ENCODE results near the gene HCST.

The HCST gene

DNA sequence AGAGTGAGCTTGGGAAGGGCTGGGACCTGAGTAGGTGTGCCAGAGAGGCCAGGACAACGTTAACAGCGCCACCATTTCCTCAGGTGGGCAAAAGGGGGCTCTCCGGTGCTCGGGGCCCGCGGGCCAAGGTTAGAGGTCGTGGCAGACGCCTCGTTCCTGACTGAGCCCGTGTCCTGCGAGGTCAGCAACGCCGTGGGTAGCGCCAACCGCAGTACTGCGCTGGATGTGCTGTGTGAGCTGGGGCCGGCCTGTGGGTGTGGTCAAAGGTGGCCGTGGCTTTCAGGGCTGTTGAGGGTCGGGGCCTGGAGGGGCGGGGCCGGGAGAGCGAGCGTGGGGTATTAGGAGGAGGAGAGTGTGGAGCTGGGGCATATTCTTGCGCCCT, 41.9 kb upstream of the HCST start:
- peaks cover 70% of the 10 kb centered on the region for H3K36me3 ChIP-seq
- no peak for DNase-seq
- no peak overlapping the region for H3K27ac ChIP-seq
- TF ChIP-seq, protein P1, sequence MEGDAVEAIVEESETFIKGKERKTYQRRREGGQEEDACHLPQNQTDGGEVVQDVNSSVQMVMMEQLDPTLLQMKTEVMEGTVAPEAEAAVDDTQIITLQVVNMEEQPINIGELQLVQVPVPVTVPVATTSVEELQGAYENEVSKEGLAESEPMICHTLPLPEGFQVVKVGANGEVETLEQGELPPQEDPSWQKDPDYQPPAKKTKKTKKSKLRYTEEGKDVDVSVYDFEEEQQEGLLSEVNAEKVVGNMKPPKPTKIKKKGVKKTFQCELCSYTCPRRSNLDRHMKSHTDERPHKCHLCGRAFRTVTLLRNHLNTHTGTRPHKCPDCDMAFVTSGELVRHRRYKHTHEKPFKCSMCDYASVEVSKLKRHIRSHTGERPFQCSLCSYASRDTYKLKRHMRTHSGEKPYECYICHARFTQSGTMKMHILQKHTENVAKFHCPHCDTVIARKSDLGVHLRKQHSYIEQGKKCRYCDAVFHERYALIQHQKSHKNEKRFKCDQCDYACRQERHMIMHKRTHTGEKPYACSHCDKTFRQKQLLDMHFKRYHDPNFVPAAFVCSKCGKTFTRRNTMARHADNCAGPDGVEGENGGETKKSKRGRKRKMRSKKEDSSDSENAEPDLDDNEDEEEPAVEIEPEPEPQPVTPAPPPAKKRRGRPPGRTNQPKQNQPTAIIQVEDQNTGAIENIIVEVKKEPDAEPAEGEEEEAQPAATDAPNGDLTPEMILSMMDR (IDR thresholded peaks at IDR 0.05; ENCODE audit: low read depth, low read length): no peak
- H3K9me3 ChIP-seq (ENCODE audit: severe bottlenecking): no peaks in the 10 kb centered on the region
- no peak overlapping the region for H3K4me3 ChIP-seq (ENCODE audit: low read depth, low read length)
- H3K27me3 ChIP-seq (ENCODE audit: insufficient read depth, low read depth, severe bottlenecking): no peaks in the 10 kb centered on the region

DNA sequence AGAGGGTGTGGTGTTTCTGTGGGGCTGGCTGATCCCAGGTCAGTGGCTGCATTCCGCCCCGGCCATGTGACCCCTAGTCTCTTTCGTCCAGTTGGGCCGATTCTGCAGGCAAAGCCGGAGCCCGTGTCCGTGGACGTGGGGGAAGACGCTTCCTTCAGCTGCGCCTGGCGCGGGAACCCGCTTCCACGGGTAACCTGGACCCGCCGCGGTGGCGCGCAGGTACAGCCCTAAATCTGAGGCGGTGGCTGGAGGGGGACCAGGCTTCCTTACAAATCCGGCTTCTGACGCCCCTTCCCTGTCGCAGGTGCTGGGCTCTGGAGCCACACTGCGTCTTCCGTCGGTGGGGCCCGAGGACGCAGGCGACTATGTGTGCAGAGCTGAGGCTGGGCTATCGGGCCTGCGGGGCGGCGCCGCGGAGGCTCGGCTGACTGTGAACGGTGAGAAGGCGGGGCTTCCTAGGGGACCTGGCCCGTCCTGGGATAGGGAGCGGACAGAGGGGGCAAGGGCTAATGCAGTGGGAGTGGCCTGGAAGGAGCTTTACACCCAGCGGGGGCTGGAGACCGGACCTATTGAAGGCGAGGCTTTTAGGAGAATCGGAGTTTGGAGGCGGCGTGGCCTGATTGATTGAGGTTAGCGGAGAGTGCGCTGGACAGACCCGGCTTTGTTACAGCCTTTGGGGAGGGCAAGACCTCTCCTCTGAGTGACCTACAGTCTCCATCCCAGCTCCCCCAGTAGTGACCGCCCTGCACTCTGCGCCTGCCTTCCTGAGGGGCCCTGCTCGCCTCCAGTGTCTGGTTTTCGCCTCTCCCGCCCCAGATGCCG, 41.3 kb upstream of the HCST start:
- TF ChIP-seq, protein P1 (IDR thresholded peaks at IDR 0.05; ENCODE audit: low read depth, low read length): no peak
- H3K9me3 ChIP-seq (ENCODE audit: severe bottlenecking): no peaks in the 10 kb centered on the region
- no peak overlapping the region for H3K27ac ChIP-seq
- H3K36me3 ChIP-seq: peaks cover 76% of the 10 kb centered on the region
- DNase-seq: no peak
- H3K4me3 ChIP-seq (ENCODE audit: low read depth, low read length): no peak overlapping the region
- H3K27me3 ChIP-seq (ENCODE audit: insufficient read depth, low read depth, severe bottlenecking): no peaks in the 10 kb centered on the region

DNA sequence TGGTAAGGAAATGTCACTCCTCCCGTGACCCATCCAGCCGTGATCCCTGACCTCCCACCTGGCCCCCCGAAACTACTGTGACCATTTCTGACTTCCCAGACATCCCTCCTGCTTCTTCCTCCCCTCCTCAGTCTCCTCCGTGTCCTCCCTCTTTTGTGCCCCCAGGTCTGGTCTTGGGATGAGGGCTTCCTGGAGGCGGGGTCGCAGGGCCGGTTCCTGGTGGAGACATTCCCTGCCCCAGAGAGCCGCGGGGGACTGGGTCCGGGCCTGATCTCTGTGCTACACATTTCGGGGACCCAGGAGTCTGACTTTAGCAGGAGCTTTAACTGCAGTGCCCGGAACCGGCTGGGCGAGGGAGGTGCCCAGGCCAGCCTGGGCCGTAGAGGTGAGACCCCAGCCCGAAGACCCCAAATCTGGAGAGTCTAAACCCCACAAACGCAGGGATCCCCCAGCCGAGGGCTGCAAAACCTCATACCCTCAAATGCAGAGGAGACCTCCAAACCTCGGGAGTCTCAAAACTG, 40.6 kb upstream of the HCST start:
- Histone ChIP-seq H3K36me3 (peaks cover 82% of the 10 kb centered on the region), H3K27me3 (ENCODE audit: insufficient read depth, low read depth, severe bottlenecking) (no peaks in the 10 kb centered on the region), H3K9me3 (ENCODE audit: severe bottlenecking) (no peaks in the 10 kb centered on the region), H3K4me3 (ENCODE audit: low read depth, low read length) (no peak overlapping the region), H3K27ac (no peak overlapping the region)
- TF ChIP-seq, protein P1 (IDR thresholded peaks at IDR 0.05; ENCODE audit: low read depth, low read length): no peak
- DNase-seq: no peak

DNA sequence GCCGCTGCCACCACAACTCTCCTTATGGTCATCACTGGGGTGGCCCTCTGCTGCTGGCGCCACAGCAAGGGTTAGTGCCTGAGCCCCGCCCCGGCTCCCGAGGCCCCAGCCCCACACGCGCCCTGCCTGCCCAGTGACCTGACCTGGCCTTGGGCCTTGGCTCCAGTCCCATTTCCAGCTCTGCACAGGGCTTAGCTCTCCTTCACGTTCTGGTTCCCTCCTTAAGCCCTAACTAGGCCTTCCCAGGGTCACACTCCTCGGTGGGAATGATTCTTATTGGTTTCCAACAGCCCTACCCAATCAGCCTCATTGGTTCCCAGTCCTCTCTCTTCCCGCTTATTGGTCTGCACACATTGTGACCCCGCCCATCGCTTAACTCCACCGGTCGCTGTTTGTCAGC, 39.8 kb upstream of the HCST start:
- H3K27ac ChIP-seq: no peak overlapping the region
- H3K27me3 ChIP-seq (ENCODE audit: insufficient read depth, low read depth, severe bottlenecking): no peaks in the 10 kb centered on the region
- H3K4me3 ChIP-seq (ENCODE audit: low read depth, low read length): no peak overlapping the region
- no peaks in the 10 kb centered on the region for H3K9me3 ChIP-seq (ENCODE audit: severe bottlenecking)
- H3K36me3 ChIP-seq: peaks cover 85% of the 10 kb centered on the region
- TF ChIP-seq, protein P1 (IDR thresholded peaks at IDR 0.05; ENCODE audit: low read depth, low read length): no peak
- no peak for DNase-seq

DNA sequence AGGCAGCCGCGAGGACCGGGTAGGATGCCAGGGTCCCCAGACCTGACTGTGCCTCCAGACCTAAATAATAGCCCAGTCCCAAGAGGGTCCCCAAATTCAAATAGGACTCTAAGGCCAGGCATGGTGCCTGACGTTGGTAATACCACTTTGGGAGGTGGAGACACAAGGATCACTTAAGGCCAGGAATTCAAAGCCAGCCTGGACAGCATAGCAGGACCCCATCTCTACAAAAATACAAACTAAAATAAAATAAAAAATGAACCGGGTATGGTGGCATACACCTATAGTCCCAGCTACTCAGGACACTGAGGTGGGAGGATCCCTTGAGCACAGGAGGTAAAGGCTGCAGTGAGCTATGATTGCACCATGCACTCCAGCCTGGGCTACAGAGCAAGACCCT, 39.3 kb upstream of the HCST start:
- no peak for DNase-seq
- Histone ChIP-seq H3K36me3 (peaks cover 85% of the 10 kb centered on the region), H3K9me3 (ENCODE audit: severe bottlenecking) (no peaks in the 10 kb centered on the region), H3K27ac (no peak overlapping the region), H3K27me3 (ENCODE audit: insufficient read depth, low read depth, severe bottlenecking) (no peaks in the 10 kb centered on the region), H3K4me3 (ENCODE audit: low read depth, low read length) (no peak overlapping the region)
- TF ChIP-seq, protein P1 (IDR thresholded peaks at IDR 0.05; ENCODE audit: low read depth, low read length): no peak
